H9 (cell line): ENCODE measurements around the gene PPP1R1B. TPM values are rescaled to one million over a fixed set of nuclear protein-coding genes. Genes with fewer than 3 reads are reported as not detected.
A peak's percentile ranks its signal among the peaks of the same experiment; 100 is the strongest.

Experiments
- DNase-seq: peaks from one replicate; pipeline ENCODE4 v3.0.0-alpha.2; 2017
- H2AFZ ChIP-seq: one replicate; pipeline ENCODE4 v1.6.1; 2013; ENCODE audit warnings: mild to moderate bottlenecking, low read length, control low read depth, moderate library complexity
- H2AK5ac ChIP-seq: 2 replicates; pipeline ENCODE4 v1.6.1; 2013; ENCODE audit warnings: low read length, control low read depth, mixed read lengths; ENCODE audit not compliant: insufficient read length
- H2BK120ac ChIP-seq: one replicate; pipeline ENCODE4 v1.6.1; 2013; ENCODE audit warnings: low read depth, mild to moderate bottlenecking, low read length, control low read depth, inconsistent platforms; ENCODE audit not compliant: poor library complexity, severe bottlenecking
- H2BK12ac ChIP-seq: 2 replicates; pipeline ENCODE4 v1.6.1; 2013; ENCODE audit warnings: low read length, control low read depth, mixed read lengths, low read depth; ENCODE audit not compliant: insufficient read length
- H2BK15ac ChIP-seq: 2 replicates; pipeline ENCODE4 v1.6.1; 2013; ENCODE audit warnings: low read depth, low read length, control low read depth
- H2BK20ac ChIP-seq: one replicate; pipeline ENCODE4 v1.6.1; 2013; ENCODE audit warnings: low read depth, mild to moderate bottlenecking, low read length, control low read depth, inconsistent platforms; ENCODE audit not compliant: poor library complexity, severe bottlenecking
- H2BK5ac ChIP-seq: 2 replicates; pipeline ENCODE4 v1.6.1; 2013; ENCODE audit warnings: low read length, control low read depth, mixed read lengths; ENCODE audit not compliant: insufficient read length
- H3K14ac ChIP-seq: 2 replicates; pipeline ENCODE4 v1.6.1; 2013; ENCODE audit warnings: low read length, control low read depth; ENCODE audit not compliant: insufficient read depth
- H3K18ac ChIP-seq: 2 replicates; pipeline ENCODE4 v1.6.1; 2013; ENCODE audit warnings: low read depth, mild to moderate bottlenecking, mixed read lengths, low read length, control low read depth; ENCODE audit not compliant: insufficient read length
- H3K23ac ChIP-seq: 2 replicates; pipeline ENCODE4 v1.6.1; 2013; ENCODE audit warnings: low read length, control low read depth, mixed read lengths, low read depth; ENCODE audit not compliant: insufficient read length
- H3K23me2 ChIP-seq: 2 replicates; pipeline ENCODE4 v1.6.1; 2013; ENCODE audit warnings: low read depth, mild to moderate bottlenecking, mixed read lengths, low read length, control low read depth; ENCODE audit not compliant: insufficient read length, poor library complexity, severe bottlenecking
- H3K27ac ChIP-seq: 2 replicates; pipeline ENCODE4 v1.5.1; 2013; ENCODE audit warnings: low read length, control low read depth, mixed read lengths, low read depth; ENCODE audit not compliant: insufficient read length
- H3K27me3 ChIP-seq: 2 replicates; pipeline ENCODE4 v1.6.1; 2013; ENCODE audit warnings: low read length, control low read depth, inconsistent platforms; ENCODE audit not compliant: insufficient read depth
- H3K4ac ChIP-seq: 2 replicates; pipeline ENCODE4 v1.6.1; 2013; ENCODE audit warnings: low read depth, mild to moderate bottlenecking, control low read depth, inconsistent platforms, low read length, moderate library complexity
- H3K4me1 ChIP-seq: 2 replicates; pipeline ENCODE4 v1.6.1; 2013; ENCODE audit warnings: low read length, control low read depth, inconsistent platforms; ENCODE audit not compliant: insufficient read depth
- H3K4me2 ChIP-seq: 2 replicates; pipeline ENCODE4 v1.6.1; 2013; ENCODE audit warnings: low read length, control low read depth, mixed read lengths; ENCODE audit not compliant: insufficient read length, insufficient read depth
- H3K56ac ChIP-seq: 2 replicates; pipeline ENCODE4 v1.6.1; 2013; ENCODE audit warnings: low read depth, mild to moderate bottlenecking, mixed read lengths, low read length, control low read depth; ENCODE audit not compliant: insufficient read length
- H3K79me1 ChIP-seq: 2 replicates; pipeline ENCODE4 v1.6.1; 2013; ENCODE audit warnings: low read depth, mild to moderate bottlenecking, moderate library complexity, low read length, control low read depth, inconsistent platforms; ENCODE audit not compliant: insufficient read depth, poor library complexity, severe bottlenecking
- H3K79me2 ChIP-seq: 2 replicates; pipeline ENCODE4 v1.6.1; 2013; ENCODE audit warnings: low read length, control low read depth, inconsistent platforms; ENCODE audit not compliant: insufficient read depth
- H3K9ac ChIP-seq: 2 replicates; pipeline ENCODE4 v1.6.1; 2013; ENCODE audit warnings: low read length, control low read depth, mixed read lengths; ENCODE audit not compliant: insufficient read length; ENCODE audit errors: extremely low read depth
- H3K9me3 ChIP-seq: one replicate; pipeline ENCODE4 v1.6.1; 2013; ENCODE audit warnings: low read depth, low read length, inconsistent platforms; ENCODE audit not compliant: control insufficient read depth
- H3T11ph ChIP-seq: one replicate; pipeline ENCODE4 v1.6.1; 2013; ENCODE audit warnings: mild to moderate bottlenecking, low read length, control low read depth, inconsistent platforms
- H4K20me1 ChIP-seq: one replicate; pipeline ENCODE4 v1.6.1; 2013; ENCODE audit not compliant: control insufficient read depth, insufficient read length, insufficient read depth
- H4K5ac ChIP-seq: 2 replicates; pipeline ENCODE4 v1.6.1; 2013; ENCODE audit warnings: low read depth, mild to moderate bottlenecking, mixed read lengths, low read length, control low read depth; ENCODE audit not compliant: insufficient read length
- H4K8ac ChIP-seq: replicated peaks from 2 replicates; pipeline ENCODE4 v1.6.1; 2013; ENCODE audit warnings: low read length, control low read depth, mixed read lengths, low read depth; ENCODE audit not compliant: insufficient read length
- H4K91ac ChIP-seq: 2 replicates; pipeline ENCODE4 v1.6.1; 2013; ENCODE audit warnings: low read depth, mild to moderate bottlenecking, moderate library complexity, mixed read lengths, low read length, control low read depth; ENCODE audit not compliant: insufficient read length
- H3K27ac Mint-ChIP-seq, 3 experiments: 2 replicates in 2 of 3; 3 replicates in 1 of 3; pipeline ENCODE4 v1.8.0; 2020 to 2021; ENCODE audit warnings: mixed read lengths in 3 of 3, mild to moderate bottlenecking in 1 of 3, moderate library complexity in 1 of 3
- H3K27me3 Mint-ChIP-seq: 2 replicates; pipeline ENCODE4 v1.8.0; 2021; ENCODE audit warnings: low read depth, mild to moderate bottlenecking, moderate library complexity, mixed read lengths
- H3K36me3 Mint-ChIP-seq, 3 experiments: 2 replicates in 2 of 3; 3 replicates in 1 of 3; pipeline ENCODE4 v1.8.0; 2020 to 2021; ENCODE audit warnings: low read depth in 3 of 3, mixed read lengths in 3 of 3; ENCODE audit not compliant: insufficient read depth in 1 of 3
- H3K4me1 Mint-ChIP-seq, 2 experiments: 2 replicates each; pipeline ENCODE4 v1.8.0; 2020; ENCODE audit warnings: mixed read lengths in 2 of 2
- H3K4me3 Mint-ChIP-seq, 2 experiments: 2 replicates in 1 of 2; 3 replicates in 1 of 2; pipeline ENCODE4 v1.8.0; 2020 to 2021; ENCODE audit warnings: mild to moderate bottlenecking in 2 of 2, mixed read lengths in 2 of 2, moderate library complexity in 1 of 2
- H3K9me3 Mint-ChIP-seq, 2 experiments: 2 replicates in 1 of 2; 3 replicates in 1 of 2; pipeline ENCODE4 v1.8.0; 2020; ENCODE audit warnings: mild to moderate bottlenecking in 2 of 2, mixed read lengths in 2 of 2, moderate library complexity in 1 of 2
- WGBS: extraction: QIAGEN DNeasy Blood & Tissue Kit; methylation state at CpG from one replicate; pipeline ENCODE4 v1.1.7; 2013; ENCODE audit warnings: missing lambda C conversion rate, low lambda C conversion rate, mixed read lengths; ENCODE audit not compliant: insufficient read length; ENCODE audit errors: extremely low coverage; 5-methylcytosine and 5-hydroxymethylcytosine counted together
- total RNA-seq: library from RNA; stranded (reverse); gene quantifications from 2 replicates; pipeline ENCODE4 v1.2.1, GENCODE V29; 2021
- TF ChIP-seq, protein P1 (sequence below): fragments of 200-600 bp; sonication (generic); conservative IDR thresholded peaks from 3 replicates; pipeline ENCODE4 v1.8.0; 2021; ENCODE audit warnings: antibody characterized with exemption, mild to moderate bottlenecking

PPP1R1B gene
- total RNA-seq, 1 experiment from 2014 or later, result 15.5 TPM

DNA sequence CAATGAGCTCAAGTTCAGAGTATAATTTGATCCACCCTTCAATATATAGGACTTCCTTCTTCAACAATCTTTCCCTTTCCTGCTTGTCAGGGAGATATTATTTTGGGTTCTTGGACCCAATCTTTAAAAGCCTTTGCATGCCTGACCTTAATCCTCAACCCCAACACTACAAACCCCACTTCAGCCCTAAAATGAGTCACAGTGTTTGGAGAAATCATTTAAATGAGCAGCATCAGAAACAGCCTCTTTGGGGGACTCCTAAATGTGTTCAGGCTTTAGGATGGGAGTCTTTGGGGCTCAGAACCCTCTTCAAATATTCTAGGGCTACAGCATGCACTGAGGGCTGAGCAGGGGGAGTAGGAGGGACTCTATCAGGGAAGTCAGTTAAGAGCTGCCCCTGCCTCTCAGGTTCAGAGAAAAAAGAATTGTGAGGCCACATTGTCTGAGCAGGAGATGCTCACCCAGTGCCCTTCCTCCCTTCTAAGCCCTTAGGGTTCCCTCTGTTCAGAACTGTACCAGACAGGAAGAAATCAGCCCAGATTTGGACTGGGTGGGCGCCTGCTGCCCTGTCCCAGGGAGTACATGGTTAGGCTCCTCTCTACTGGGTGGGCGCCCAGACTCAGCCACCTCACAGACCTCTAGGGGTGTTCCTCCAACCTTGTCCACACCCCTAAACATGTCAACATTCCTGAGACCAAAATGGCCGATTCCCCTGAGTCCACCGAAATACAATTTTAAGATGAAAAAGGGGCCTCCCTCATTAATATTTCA is 24.0 kb upstream of the PPP1R1B start:
- H3K9me3 ChIP-seq, result no peaks in the 10 kb centered on the region
- H2BK120ac ChIP-seq, result no peak overlapping the region
- no peaks in the 10 kb centered on the region for H3K79me1 ChIP-seq
- DNase-seq, result no peak
- H4K5ac ChIP-seq, result no peak overlapping the region
- H3K27me3 Mint-ChIP-seq, result peaks cover 98% of the 10 kb centered on the region
- no CpG with 5 or more reads among the region's 4 CpGs for WGBS
- peak overlapping the region in 1 of 2 experiments; percentile 76; a peak in 2 of 5 replicates for H3K4me3 Mint-ChIP-seq
- no peak overlapping the region for H4K91ac ChIP-seq
- no peaks in the 10 kb centered on the region; the same call in 1 of the 2 replicates for H3K4me1 ChIP-seq
- no peak overlapping the region for H4K8ac ChIP-seq
- H3K9me3 Mint-ChIP-seq, result peaks cover under 1 to 4% of the 10 kb centered on the region in 2 experiments; a peak in 2 of 5 replicates
- no peak overlapping the region for H2AFZ ChIP-seq
- no peak overlapping the region for H3K27ac ChIP-seq
- no peaks in the 10 kb centered on the region for H3K79me2 ChIP-seq
- no peak overlapping the region for H3T11ph ChIP-seq
- TF ChIP-seq, protein P1, sequence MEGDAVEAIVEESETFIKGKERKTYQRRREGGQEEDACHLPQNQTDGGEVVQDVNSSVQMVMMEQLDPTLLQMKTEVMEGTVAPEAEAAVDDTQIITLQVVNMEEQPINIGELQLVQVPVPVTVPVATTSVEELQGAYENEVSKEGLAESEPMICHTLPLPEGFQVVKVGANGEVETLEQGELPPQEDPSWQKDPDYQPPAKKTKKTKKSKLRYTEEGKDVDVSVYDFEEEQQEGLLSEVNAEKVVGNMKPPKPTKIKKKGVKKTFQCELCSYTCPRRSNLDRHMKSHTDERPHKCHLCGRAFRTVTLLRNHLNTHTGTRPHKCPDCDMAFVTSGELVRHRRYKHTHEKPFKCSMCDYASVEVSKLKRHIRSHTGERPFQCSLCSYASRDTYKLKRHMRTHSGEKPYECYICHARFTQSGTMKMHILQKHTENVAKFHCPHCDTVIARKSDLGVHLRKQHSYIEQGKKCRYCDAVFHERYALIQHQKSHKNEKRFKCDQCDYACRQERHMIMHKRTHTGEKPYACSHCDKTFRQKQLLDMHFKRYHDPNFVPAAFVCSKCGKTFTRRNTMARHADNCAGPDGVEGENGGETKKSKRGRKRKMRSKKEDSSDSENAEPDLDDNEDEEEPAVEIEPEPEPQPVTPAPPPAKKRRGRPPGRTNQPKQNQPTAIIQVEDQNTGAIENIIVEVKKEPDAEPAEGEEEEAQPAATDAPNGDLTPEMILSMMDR, result no peak
- H3K4ac ChIP-seq, result no peak overlapping the region
- no peaks in the 10 kb centered on the region; a peak in 1 of 7 replicates for H3K36me3 Mint-ChIP-seq
- H3K14ac ChIP-seq, result no peak overlapping the region
- no peaks in the 10 kb centered on the region for H4K20me1 ChIP-seq
- peaks cover 93% of the 10 kb centered on the region for H3K27me3 ChIP-seq
- H2BK5ac ChIP-seq, result no peak overlapping the region
- H3K9ac ChIP-seq, result no peak overlapping the region
- H2BK20ac ChIP-seq, result no peak overlapping the region
- no peak overlapping the region for H3K18ac ChIP-seq
- H3K27ac Mint-ChIP-seq, result no peak overlapping the region
- H3K4me2 ChIP-seq, result no peak overlapping the region
- no peak overlapping the region for H3K56ac ChIP-seq
- peaks cover 31 to 68% of the 10 kb centered on the region in 2 experiments for H3K4me1 Mint-ChIP-seq
- no peak overlapping the region for H3K23ac ChIP-seq
- no peak overlapping the region for H2BK15ac ChIP-seq
- H2AK5ac ChIP-seq, result no peak overlapping the region
- H3K23me2 ChIP-seq, result peaks cover 20% of the 10 kb centered on the region
- no peak overlapping the region for H2BK12ac ChIP-seq
